Neural cell (in vitro differentiated cells): ENCODE data around the gene EXOC6B. TPM values are rescaled to one million over a fixed set of nuclear protein-coding genes. Genes with fewer than 3 reads are reported as not detected.

Experiments used
- H2AFZ ChIP-seq: fragments of 200-600, 300-800 bp; sonication (generic), shearing (Covaris generic); 2 replicates; pipeline ENCODE4 v1.6.0; 2014; ENCODE audit warnings: low read depth, mild to moderate bottlenecking, antibody characterized with exemption, low read length, moderate library complexity
- H3F3A ChIP-seq: fragments of 200-600 bp; shearing (Covaris generic); 2 replicates; pipeline ENCODE4 v1.6.1; 2016; ENCODE audit warnings: mild to moderate bottlenecking, moderate library complexity, mixed read lengths, antibody characterized with exemption, low read length; ENCODE audit not compliant: insufficient read depth, poor library complexity, severe bottlenecking
- H3K27ac ChIP-seq: fragments of 200-600, 300-800 bp; sonication (generic), shearing (Covaris generic); 2 replicates; pipeline ENCODE4 v1.5.1; 2014; ENCODE audit warnings: mild to moderate bottlenecking, low read length, moderate library complexity
- H3K27me3 ChIP-seq: fragments of 300-800, 200-600 bp; sonication (generic), shearing (Covaris generic); 2 replicates; pipeline ENCODE4 v1.6.0; 2014; ENCODE audit warnings: mild to moderate bottlenecking, low read depth, low read length, moderate library complexity; ENCODE audit not compliant: insufficient read depth
- H3K36me3 ChIP-seq: fragments of 300-800, 200-600 bp; sonication (generic), shearing (Covaris generic); 2 replicates; pipeline ENCODE4 v1.5.1; 2014; ENCODE audit warnings: mild to moderate bottlenecking, antibody characterized with exemption, low read length, moderate library complexity; ENCODE audit not compliant: insufficient read depth
- H3K4me2 ChIP-seq: fragments of 300-800, 200-600 bp; sonication (generic), shearing (Covaris generic); 2 replicates; pipeline ENCODE4 v1.6.0; 2014; ENCODE audit warnings: mild to moderate bottlenecking, low read length
- H3K4me3 ChIP-seq: fragments of 300-800, 200-600 bp; sonication (generic), shearing (Covaris generic); 2 replicates; pipeline ENCODE4 v1.5.1; 2014; ENCODE audit warnings: mild to moderate bottlenecking, low read length, moderate library complexity
- H3K79me2 ChIP-seq: fragments of 200-600 bp; shearing (Covaris generic); replicated peaks from 2 replicates; pipeline ENCODE4 v1.6.0; 2014; ENCODE audit warnings: mild to moderate bottlenecking, low read length, moderate library complexity; ENCODE audit not compliant: insufficient read depth
- H3K9ac ChIP-seq: fragments of 300-800, 200-600 bp; sonication (generic), shearing (Covaris generic); 2 replicates; pipeline ENCODE4 v1.6.1; 2016; ENCODE audit warnings: mild to moderate bottlenecking, low read length, mixed read lengths
- H3K9me2 ChIP-seq: fragments of 200-600 bp; shearing (Covaris generic); 2 replicates; pipeline ENCODE4 v1.6.1; 2016; ENCODE audit warnings: mild to moderate bottlenecking, low read length, mixed read lengths; ENCODE audit not compliant: insufficient read depth
- H3K9me3 ChIP-seq: fragments of 200-600, 300-800 bp; sonication (generic), shearing (Covaris generic); 2 replicates; pipeline ENCODE4 v1.6.1; 2016; ENCODE audit warnings: mild to moderate bottlenecking, mixed run types, low read length, moderate library complexity, mixed read lengths
- H4K20me1 ChIP-seq: fragments of 200-600 bp; shearing (Covaris generic); 2 replicates; pipeline ENCODE4 v1.6.1; 2016; ENCODE audit warnings: mild to moderate bottlenecking, mixed run types; ENCODE audit not compliant: insufficient read depth
- EP300 ChIP-seq: fragments of 450-650 bp; conservative IDR thresholded peaks from 2 replicates; pipeline ENCODE4 v1.6.1; 2014; ENCODE audit warnings: antibody characterized with exemption, mild to moderate bottlenecking, moderate library complexity; ENCODE audit not compliant: poor library complexity, severe bottlenecking
- EZH2 ChIP-seq: fragments of 200-600, 300-800 bp; shearing (Covaris generic), sonication (generic); IDR thresholded peaks from 2 replicates; pipeline ENCODE4 v1.6.1; 2014; ENCODE audit warnings: antibody characterized with exemption, low read length, borderline replicate concordance, mild to moderate bottlenecking; ENCODE audit not compliant: insufficient read depth, poor library complexity, severe bottlenecking
- MXI1 ChIP-seq: fragments of 450-650 bp; conservative IDR thresholded peaks from 2 replicates; pipeline ENCODE4 v1.6.1; 2014; ENCODE audit warnings: antibody characterized with exemption, mild to moderate bottlenecking; ENCODE audit not compliant: poor library complexity, severe bottlenecking
- POLR2AphosphoS5 ChIP-seq: IDR thresholded peaks from 2 replicates; pipeline ENCODE4 v1.6.1; 2012
- RAD21 ChIP-seq: fragments of 450-650 bp; conservative IDR thresholded peaks from 2 replicates; pipeline ENCODE4 v1.6.1; 2014; ENCODE audit warnings: antibody characterized with exemption, mild to moderate bottlenecking, moderate library complexity
- SMC3 ChIP-seq: fragments of 450-650 bp; conservative IDR thresholded peaks from 2 replicates; pipeline ENCODE4 v1.6.1; 2014; ENCODE audit warnings: antibody characterized with exemption, mild to moderate bottlenecking, moderate library complexity; ENCODE audit not compliant: poor library complexity
- TAF1 ChIP-seq: IDR thresholded peaks from 2 replicates; pipeline ENCODE4 v1.6.1; 2012; ENCODE audit warnings: low read depth
- polyA plus RNA-seq: library from polyadenylated mRNA; depleted of rRNA; stranded (reverse); fragments of >200 nt; gene quantifications from 2 replicates; pipeline ENCODE4 v1.2.3, GENCODE V29; 2014
- TF ChIP-seq, protein P1 (sequence below): IDR thresholded peaks from 2 replicates; pipeline ENCODE4 v1.6.1; 2012; ENCODE audit warnings: borderline replicate concordance
- TF ChIP-seq, protein P2 (sequence below): fragments of 450-650 bp; IDR thresholded peaks from 2 replicates; pipeline ENCODE4 v1.5.1; 2014; ENCODE audit warnings: antibody characterized with exemption, mild to moderate bottlenecking, moderate library complexity; ENCODE audit not compliant: poor library complexity, severe bottlenecking

Gene EXOC6B
- polyA plus RNA-seq, 1 donor from 2014 or later: 23.4 TPM

DNA sequence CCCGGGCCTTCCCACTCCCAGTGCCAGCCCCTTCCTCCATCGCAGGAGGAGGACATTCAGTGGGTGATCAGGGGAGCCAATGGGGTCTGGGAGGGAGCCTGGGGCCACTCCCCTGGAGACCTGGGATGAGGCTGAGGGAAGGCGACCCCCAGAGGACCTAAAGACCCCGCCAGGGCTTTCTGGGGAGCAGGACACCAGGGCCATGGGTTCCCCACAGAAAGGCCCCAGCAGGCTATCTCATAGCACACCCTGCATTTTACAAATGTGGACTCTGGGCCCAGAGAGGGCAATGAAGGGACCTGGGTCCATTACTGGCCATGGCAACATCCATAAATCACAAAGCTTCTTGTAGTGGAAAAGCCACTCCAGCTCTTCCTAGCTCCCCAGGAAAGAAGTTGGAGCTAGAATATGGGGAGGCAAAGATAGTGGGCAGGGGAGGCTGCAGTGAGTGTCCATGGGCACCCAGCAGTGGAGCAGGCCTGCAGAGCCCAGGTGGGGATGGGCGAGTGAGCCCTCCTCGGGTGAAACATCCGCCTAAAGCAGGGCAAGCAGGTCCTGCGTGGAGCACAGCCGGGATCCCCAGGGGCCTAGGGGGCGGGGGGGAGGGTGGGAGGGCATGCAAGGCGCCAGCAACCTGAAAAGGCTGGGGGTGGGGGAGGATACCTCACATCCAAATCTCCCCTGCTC lies 692.0 kb downstream of the EXOC6B start:
- H3F3A ChIP-seq: no peaks in the 10 kb centered on the region
- no peak overlapping the region for H3K9ac ChIP-seq
- no peak overlapping the region for H2AFZ ChIP-seq
- no peaks in the 10 kb centered on the region for H4K20me1 ChIP-seq
- H3K36me3 ChIP-seq: no peaks in the 10 kb centered on the region
- no peaks in the 10 kb centered on the region for H3K27me3 ChIP-seq
- H3K9me2 ChIP-seq: no peaks in the 10 kb centered on the region
- H3K4me2 ChIP-seq: no peak overlapping the region
- no peak overlapping the region for H3K4me3 ChIP-seq
- no peaks in the 10 kb centered on the region for H3K79me2 ChIP-seq
- no peak for TF ChIP-seq POLR2AphosphoS5
- TF ChIP-seq, protein P1, sequence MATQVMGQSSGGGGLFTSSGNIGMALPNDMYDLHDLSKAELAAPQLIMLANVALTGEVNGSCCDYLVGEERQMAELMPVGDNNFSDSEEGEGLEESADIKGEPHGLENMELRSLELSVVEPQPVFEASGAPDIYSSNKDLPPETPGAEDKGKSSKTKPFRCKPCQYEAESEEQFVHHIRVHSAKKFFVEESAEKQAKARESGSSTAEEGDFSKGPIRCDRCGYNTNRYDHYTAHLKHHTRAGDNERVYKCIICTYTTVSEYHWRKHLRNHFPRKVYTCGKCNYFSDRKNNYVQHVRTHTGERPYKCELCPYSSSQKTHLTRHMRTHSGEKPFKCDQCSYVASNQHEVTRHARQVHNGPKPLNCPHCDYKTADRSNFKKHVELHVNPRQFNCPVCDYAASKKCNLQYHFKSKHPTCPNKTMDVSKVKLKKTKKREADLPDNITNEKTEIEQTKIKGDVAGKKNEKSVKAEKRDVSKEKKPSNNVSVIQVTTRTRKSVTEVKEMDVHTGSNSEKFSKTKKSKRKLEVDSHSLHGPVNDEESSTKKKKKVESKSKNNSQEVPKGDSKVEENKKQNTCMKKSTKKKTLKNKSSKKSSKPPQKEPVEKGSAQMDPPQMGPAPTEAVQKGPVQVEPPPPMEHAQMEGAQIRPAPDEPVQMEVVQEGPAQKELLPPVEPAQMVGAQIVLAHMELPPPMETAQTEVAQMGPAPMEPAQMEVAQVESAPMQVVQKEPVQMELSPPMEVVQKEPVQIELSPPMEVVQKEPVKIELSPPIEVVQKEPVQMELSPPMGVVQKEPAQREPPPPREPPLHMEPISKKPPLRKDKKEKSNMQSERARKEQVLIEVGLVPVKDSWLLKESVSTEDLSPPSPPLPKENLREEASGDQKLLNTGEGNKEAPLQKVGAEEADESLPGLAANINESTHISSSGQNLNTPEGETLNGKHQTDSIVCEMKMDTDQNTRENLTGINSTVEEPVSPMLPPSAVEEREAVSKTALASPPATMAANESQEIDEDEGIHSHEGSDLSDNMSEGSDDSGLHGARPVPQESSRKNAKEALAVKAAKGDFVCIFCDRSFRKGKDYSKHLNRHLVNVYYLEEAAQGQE: no peak
- TF ChIP-seq TAF1: no peak
- TF ChIP-seq, protein P2, sequence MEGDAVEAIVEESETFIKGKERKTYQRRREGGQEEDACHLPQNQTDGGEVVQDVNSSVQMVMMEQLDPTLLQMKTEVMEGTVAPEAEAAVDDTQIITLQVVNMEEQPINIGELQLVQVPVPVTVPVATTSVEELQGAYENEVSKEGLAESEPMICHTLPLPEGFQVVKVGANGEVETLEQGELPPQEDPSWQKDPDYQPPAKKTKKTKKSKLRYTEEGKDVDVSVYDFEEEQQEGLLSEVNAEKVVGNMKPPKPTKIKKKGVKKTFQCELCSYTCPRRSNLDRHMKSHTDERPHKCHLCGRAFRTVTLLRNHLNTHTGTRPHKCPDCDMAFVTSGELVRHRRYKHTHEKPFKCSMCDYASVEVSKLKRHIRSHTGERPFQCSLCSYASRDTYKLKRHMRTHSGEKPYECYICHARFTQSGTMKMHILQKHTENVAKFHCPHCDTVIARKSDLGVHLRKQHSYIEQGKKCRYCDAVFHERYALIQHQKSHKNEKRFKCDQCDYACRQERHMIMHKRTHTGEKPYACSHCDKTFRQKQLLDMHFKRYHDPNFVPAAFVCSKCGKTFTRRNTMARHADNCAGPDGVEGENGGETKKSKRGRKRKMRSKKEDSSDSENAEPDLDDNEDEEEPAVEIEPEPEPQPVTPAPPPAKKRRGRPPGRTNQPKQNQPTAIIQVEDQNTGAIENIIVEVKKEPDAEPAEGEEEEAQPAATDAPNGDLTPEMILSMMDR: no peak
- no peak for TF ChIP-seq RAD21
- no peaks in the 10 kb centered on the region for H3K9me3 ChIP-seq
- no peak overlapping the region for H3K27ac ChIP-seq

DNA sequence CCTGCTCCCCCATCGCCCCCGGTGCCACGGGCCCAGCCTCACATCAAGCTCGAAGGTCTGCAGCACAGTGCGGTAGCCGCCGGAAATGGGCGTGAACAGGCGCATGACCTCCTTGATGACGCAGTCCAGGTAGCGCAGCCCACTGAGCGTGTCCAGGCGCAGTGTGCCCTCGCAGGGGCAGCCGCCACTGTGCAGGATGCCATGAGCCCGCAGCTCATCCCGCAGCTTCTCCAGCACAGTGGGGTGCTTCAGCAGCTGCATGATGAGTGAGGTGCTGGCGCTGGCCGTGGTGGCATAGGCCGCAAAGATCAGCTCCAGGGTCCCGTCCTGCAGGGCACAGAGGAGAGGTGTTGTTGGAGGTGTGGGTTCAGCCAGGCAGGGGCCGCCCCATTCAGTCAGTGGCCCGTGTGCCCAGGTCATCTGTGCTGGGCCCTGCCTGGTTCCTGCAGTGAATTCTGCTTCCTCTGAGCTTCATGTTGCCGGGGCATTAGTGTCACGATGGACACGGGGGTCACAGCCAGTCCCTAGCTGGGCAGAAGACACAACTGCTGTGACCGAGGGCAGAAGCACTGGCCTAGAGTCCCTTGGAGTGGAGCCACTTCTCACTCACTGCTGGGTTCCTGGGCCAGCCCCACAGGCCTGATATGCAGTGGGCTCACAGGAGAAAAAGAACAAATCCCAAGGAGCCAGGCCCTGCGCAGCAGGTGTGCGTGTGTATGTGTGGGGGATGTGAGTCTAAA lies 692.7 kb downstream of the EXOC6B start:
- H3K9me2 ChIP-seq: no peaks in the 10 kb centered on the region
- H3K27ac ChIP-seq: no peak overlapping the region
- no peaks in the 10 kb centered on the region for H3K79me2 ChIP-seq
- no peaks in the 10 kb centered on the region for H3F3A ChIP-seq
- no peaks in the 10 kb centered on the region for H3K27me3 ChIP-seq
- no peak overlapping the region for H2AFZ ChIP-seq
- H3K4me3 ChIP-seq: no peak overlapping the region
- H3K4me2 ChIP-seq: no peak overlapping the region
- H3K36me3 ChIP-seq: no peaks in the 10 kb centered on the region
- TF ChIP-seq SMC3 (no peak), EZH2 (no peak), RAD21 (no peak), POLR2AphosphoS5 (no peak), TAF1 (no peak), MXI1 (no peak), EP300 (no peak)
- TF ChIP-seq, protein P2: no peak
- TF ChIP-seq, protein P1: no peak
- no peaks in the 10 kb centered on the region for H4K20me1 ChIP-seq
- H3K9ac ChIP-seq: no peak overlapping the region
- H3K9me3 ChIP-seq: no peaks in the 10 kb centered on the region
